ENCODE results near the gene LIN7C. TPM values are rescaled to one million over a fixed set of nuclear protein-coding genes. Genes with fewer than 3 reads are reported as not detected.
"Not testable (repeated sequence)": the region's sequence is repeated elsewhere in the genome, so short reads cannot be mapped to it uniquely, and the experiment has no call there.

Gene LIN7C
- total and polyA plus RNA-seq, 9 donors, result 7.0 to 39.0 (median 33.1) TPM

DNA sequence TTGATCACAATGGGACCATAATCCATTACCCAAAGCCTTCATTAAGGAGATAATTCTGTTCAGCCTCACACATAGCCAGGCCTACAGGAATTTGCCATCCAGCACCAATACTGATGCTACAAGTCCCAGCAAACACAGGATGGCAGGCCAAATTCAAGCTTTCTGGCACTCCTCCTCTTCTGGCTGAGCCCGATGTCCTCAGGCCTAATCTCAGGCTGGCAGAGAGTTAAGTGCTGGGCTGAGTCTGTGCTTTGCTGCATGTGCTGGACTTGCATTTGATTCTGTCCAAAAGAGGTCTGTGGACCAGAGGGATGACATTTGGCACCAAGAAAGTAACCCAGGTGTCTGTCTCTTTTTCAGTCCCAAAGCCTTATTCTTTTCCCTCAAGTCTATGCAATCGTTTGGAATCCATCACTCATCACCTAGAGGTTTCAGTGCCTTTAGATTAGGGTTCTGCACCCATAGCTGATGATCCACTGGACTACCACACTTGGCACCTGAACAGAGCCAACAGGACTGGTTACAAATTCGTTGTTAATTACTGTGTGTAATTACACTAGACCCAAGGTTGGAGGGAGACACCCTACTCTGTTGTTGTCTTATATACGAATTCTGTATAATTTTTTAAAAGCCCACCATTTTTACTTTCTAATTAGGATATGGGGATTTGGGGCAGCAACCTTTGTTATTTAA lies 19.4 kb upstream of the LIN7C start:
- DNase-seq, result no peak

DNA sequence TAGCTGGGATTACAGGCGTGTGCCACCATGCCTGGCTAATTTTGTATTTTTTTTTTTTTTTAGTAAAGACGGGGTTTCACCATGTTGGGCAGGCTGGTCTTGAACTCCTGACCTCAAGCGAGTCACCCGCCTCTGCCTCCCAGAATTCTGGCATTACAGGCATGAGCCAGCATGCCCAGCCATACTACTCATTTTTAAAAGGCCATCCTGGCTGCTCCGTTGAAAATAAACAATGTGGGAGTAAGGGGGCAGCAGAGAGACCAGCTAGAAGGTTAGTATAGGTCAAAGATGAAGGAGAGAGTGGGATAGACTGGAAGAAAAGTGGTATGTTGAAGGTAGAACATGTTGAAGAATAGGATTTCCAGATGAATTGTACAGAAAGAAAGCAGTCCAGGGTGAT lies 17.6 kb upstream of the LIN7C start:
- Histone ChIP-seq H3K27ac (no peak overlapping the region), H3K4me3 (no peak overlapping the region), H3K9me3 (no peaks in the 10 kb centered on the region), H3K27me3 (no peaks in the 10 kb centered on the region), H3K4me1 (ENCODE audit: insufficient read depth) (no peaks in the 10 kb centered on the region), H3K36me3 (no peaks in the 10 kb centered on the region)
- TF ChIP-seq, protein P1, sequence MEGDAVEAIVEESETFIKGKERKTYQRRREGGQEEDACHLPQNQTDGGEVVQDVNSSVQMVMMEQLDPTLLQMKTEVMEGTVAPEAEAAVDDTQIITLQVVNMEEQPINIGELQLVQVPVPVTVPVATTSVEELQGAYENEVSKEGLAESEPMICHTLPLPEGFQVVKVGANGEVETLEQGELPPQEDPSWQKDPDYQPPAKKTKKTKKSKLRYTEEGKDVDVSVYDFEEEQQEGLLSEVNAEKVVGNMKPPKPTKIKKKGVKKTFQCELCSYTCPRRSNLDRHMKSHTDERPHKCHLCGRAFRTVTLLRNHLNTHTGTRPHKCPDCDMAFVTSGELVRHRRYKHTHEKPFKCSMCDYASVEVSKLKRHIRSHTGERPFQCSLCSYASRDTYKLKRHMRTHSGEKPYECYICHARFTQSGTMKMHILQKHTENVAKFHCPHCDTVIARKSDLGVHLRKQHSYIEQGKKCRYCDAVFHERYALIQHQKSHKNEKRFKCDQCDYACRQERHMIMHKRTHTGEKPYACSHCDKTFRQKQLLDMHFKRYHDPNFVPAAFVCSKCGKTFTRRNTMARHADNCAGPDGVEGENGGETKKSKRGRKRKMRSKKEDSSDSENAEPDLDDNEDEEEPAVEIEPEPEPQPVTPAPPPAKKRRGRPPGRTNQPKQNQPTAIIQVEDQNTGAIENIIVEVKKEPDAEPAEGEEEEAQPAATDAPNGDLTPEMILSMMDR (IDR thresholded peaks at IDR 0.05), result no peak
- TF ChIP-seq EP300 (IDR thresholded peaks at IDR 0.05) (no peak), POLR2A (IDR thresholded peaks at IDR 0.05) (no peak)
- DNase-seq, result no peak
- intact Hi-C loops (cut with DNase I), result no loop called here
- WGBS, 3 donors, result 65 to 69% (median 65%) methylated on average over 5 of the region's 5 CpGs

More for the DNA sequence above, 19.4 kb upstream of the LIN7C start:
- TF ChIP-seq, protein P1 (IDR thresholded peaks at IDR 0.05), result no peak
- no peak for TF ChIP-seq EP300 (IDR thresholded peaks at IDR 0.05)
- no peak for TF ChIP-seq POLR2A (IDR thresholded peaks at IDR 0.05)
- H3K36me3 ChIP-seq, result no peaks in the 10 kb centered on the region
- WGBS, 3 donors, result 83 to 85% (median 84%) methylated on average over 4 of the region's 4 CpGs
- H3K4me1 ChIP-seq (ENCODE audit: insufficient read depth), result no peaks in the 10 kb centered on the region
- intact Hi-C loops (cut with DNase I), result no loop called here
- no peak overlapping the region for H3K4me3 ChIP-seq
- no peak overlapping the region for H3K27ac ChIP-seq
- H3K27me3 ChIP-seq, result no peaks in the 10 kb centered on the region
- H3K9me3 ChIP-seq, result no peaks in the 10 kb centered on the region

DNA sequence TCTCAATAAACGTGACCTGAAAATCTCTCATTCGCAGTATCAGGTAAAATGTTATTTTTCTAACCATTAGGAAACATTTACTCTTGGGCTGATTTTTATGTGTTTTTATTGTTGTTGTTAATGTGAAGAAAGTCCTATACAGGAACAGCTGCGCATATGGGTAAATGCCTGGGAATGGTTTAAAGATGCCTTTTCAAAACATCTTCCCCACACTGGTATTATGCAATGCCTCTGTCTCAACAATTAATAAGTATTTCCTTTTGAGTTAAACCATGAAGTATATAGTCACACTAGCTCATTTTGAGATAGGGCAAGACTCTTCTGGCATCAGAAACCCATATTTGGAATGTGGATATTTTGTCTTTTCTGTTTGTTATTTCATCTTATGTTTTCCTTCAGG lies 13.7 kb upstream of the LIN7C start:
- DNase-seq, result no peak
- TF ChIP-seq, protein P1 (IDR thresholded peaks at IDR 0.05), result no peak
- TF ChIP-seq EP300 (IDR thresholded peaks at IDR 0.05), result no peak
- TF ChIP-seq POLR2A (IDR thresholded peaks at IDR 0.05), result no peak
- no peaks in the 10 kb centered on the region for H3K27me3 ChIP-seq
- H3K36me3 ChIP-seq, result no peaks in the 10 kb centered on the region
- H3K4me3 ChIP-seq, result no peak overlapping the region
- intact Hi-C loops (cut with DNase I), result no loop called here
- no peaks in the 10 kb centered on the region for H3K9me3 ChIP-seq
- 91 to 93% (median 91%) methylated on average over 3 of the region's 3 CpGs for WGBS, 3 donors
- no peak overlapping the region for H3K27ac ChIP-seq
- H3K4me1 ChIP-seq (ENCODE audit: insufficient read depth), result no peaks in the 10 kb centered on the region

DNA sequence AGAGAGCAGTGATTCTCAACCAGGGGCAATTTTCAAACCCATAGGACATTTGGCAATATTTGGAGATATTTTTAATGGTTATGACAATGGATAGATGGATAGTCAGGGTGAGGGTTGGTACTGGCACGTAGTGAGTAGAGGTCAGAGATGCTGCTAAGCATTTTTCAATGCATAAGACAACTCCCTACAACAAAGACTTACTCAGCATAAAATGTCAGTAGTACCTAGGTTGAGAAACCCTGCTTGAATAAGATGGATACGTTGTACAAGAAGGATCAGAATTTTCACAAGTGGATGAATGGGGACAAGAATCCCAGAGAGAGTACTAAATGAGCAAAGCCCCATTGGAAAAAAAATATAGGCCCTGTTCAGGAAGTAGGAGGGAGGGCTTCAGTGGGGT lies 11.9 kb upstream of the LIN7C start:
- H3K36me3 ChIP-seq, result no peaks in the 10 kb centered on the region
- H3K27ac ChIP-seq, result no peak overlapping the region
- no peaks in the 10 kb centered on the region for H3K9me3 ChIP-seq
- TF ChIP-seq, protein P1 (IDR thresholded peaks at IDR 0.05), result no peak
- TF ChIP-seq EP300 (IDR thresholded peaks at IDR 0.05), result no peak
- TF ChIP-seq POLR2A (IDR thresholded peaks at IDR 0.05), result no peak
- no peak for DNase-seq
- intact Hi-C loops (cut with DNase I), result loop anchor here in 1 of 4 donors (10.0 kb wide), 1 partner anchor 154 kb away; the partner anchor contains the start of gene CCDC34
- no peaks in the 10 kb centered on the region for H3K27me3 ChIP-seq
- no peak overlapping the region for H3K4me3 ChIP-seq
- H3K4me1 ChIP-seq (ENCODE audit: insufficient read depth), result no peaks in the 10 kb centered on the region
- WGBS, 3 donors, result 87 to 89% (median 88%) methylated on average over 2 of the region's 2 CpGs

DNA sequence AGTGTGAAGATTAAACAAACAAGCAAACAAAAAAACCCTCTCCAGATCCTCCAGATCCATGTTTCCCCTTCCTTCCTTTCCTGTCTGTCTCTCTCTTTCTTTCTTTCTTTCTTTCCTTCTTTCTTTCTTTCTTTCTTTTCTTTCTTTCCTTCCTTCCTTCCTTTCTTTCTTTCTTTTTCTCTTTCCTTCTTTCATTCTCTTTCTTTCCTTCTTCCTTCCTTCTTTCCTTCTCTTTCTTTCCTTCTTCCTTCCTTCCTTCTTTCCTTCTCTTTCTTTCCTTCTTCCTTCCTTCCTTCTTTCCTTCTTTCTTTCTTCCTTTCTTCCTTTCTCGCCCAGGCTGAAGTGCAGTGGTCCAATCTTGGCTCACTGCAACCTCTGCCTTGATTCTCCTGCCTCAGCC lies 10.9 kb upstream of the LIN7C start:
- not testable (repeated sequence) for H3K27ac ChIP-seq; H3K4me1 ChIP-seq (ENCODE audit: insufficient read depth); H3K27me3 ChIP-seq; DNase-seq; H3K36me3 ChIP-seq; H3K4me3 ChIP-seq; H3K9me3 ChIP-seq
- 92 to 100% (median 96%) methylated on average over 1 of the region's 1 CpG for WGBS, 3 donors
- intact Hi-C loops (cut with DNase I), result loop anchor here in 1 of 4 donors (10.0 kb wide), 1 partner anchor 153 kb away; the partner anchor contains the start of gene CCDC34
